Colonic mucosa (tissue), 4 donors: ENCODE measurements around the gene TTLL12. TPM values are rescaled to one million over a fixed set of nuclear protein-coding genes. Genes with fewer than 3 reads are reported as not detected.
"Not testable (repeated sequence)": the region's sequence is repeated elsewhere in the genome, so short reads cannot be mapped to it uniquely, and the experiment has no call there.

ENCODE experiments used
- DNase-seq: peaks from one replicate; pipeline ENCODE4 v3.0.0-alpha.2; 2020
- H3K27ac ChIP-seq: fragments of 200-600 bp; one replicate; pipeline ENCODE4 v1.8.0; 2021
- H3K27me3 ChIP-seq: fragments of 200-600 bp; one replicate; pipeline ENCODE4 v1.8.0; 2021
- H3K36me3 ChIP-seq: fragments of 200-600 bp; one replicate; pipeline ENCODE4 v1.8.0; 2021
- H3K4me1 ChIP-seq: fragments of 200-600 bp; one replicate; pipeline ENCODE4 v1.8.0; 2021; ENCODE audit warnings: mild to moderate bottlenecking
- H3K4me3 ChIP-seq: fragments of 200-600 bp; one replicate; pipeline ENCODE4 v1.8.0; 2021
- H3K9ac ChIP-seq, 2 donors: one replicate each; pipeline ENCODE4 v1.7.0; 2013; ENCODE audit warnings: control low read depth in 2 of 2, low read depth in 2 of 2, low read length in 2 of 2
- H3K9me3 ChIP-seq: fragments of 200-600 bp; one replicate; pipeline ENCODE4 v1.8.0; 2021
- CTCF ChIP-seq: fragments of 200-600 bp; IDR thresholded peaks from one replicate; pipeline ENCODE4 v1.8.0; 2022; ENCODE audit warnings: antibody characterized with exemption, mild to moderate bottlenecking
- intact Hi-C: fragments of 100-400 bp; cut with DNase I; formaldehyde crosslinking; loops from one replicate; pipeline ENCODE4 v1.14.1; 2022
- total RNA-seq, 2 donors: library from RNA; stranded (reverse); fragmentation: NEBNext Ultra II Directional in 1 of 2; extraction: Animal tissue kit (Norgen Biotek cat#: 25700) in 1 of 2; gene quantifications; one replicate each; pipeline ENCODE4 v1.2.1, GENCODE V29; 2021
- donor health status: healthy.
- donor health status: DM: no; HTN: no; CAD: no.
- donor health status: DM: no; HTN: no; CAD: no.

Gene TTLL12
- total RNA-seq, 2 donors from 2014 or later = 89.3 to 147 TPM

- no peak for DNase-seq
- TF ChIP-seq CTCF = no peak
- intact Hi-C loops = no loop called here
- peak overlapping the region; percentile 83 for H3K4me3 ChIP-seq
- H3K4me1 ChIP-seq = peaks cover 5% of the 10 kb centered on the region
- no peaks in the 10 kb centered on the region for H3K36me3 ChIP-seq
- H3K27ac ChIP-seq = peak overlapping the region; percentile 93
- H3K27me3 ChIP-seq = no peaks in the 10 kb centered on the region
- H3K9me3 ChIP-seq = no peaks in the 10 kb centered on the region
- H3K9ac ChIP-seq = peak overlapping the region; percentile 62 to 76
Observed at GRCh38 chr22:43150731-43151206, 36.2 kb downstream of the TTLL12 start.

- DNase-seq = no peak
- no peaks in the 10 kb centered on the region for H3K9me3 ChIP-seq
- no peaks in the 10 kb centered on the region for H3K36me3 ChIP-seq
- H3K27me3 ChIP-seq = no peaks in the 10 kb centered on the region
- no peak overlapping the region for H3K27ac ChIP-seq
- H3K9ac ChIP-seq = peak overlapping the region in 1 of 2 donors; percentile 40
- H3K4me1 ChIP-seq = peaks cover 5% of the 10 kb centered on the region
- intact Hi-C loops = no loop called here
- no peak for TF ChIP-seq CTCF
- no peak overlapping the region for H3K4me3 ChIP-seq
Observed at GRCh38 chr22:43148581-43148980, 38.4 kb downstream of the TTLL12 start.

- no peak for DNase-seq
- Histone ChIP-seq H3K27me3 (no peaks in the 10 kb centered on the region), H3K9me3 (no peaks in the 10 kb centered on the region), H3K27ac (peak overlapping the region; percentile 38), H3K4me1 (peaks cover 5% of the 10 kb centered on the region), H3K36me3 (no peaks in the 10 kb centered on the region), H3K9ac (no peak overlapping the region), H3K4me3 (no peak overlapping the region)
- intact Hi-C loops = no loop called here
- TF ChIP-seq CTCF = no peak
Observed at GRCh38 chr22:43147821-43148220, 39.1 kb downstream of the TTLL12 start.

- H3K9me3 ChIP-seq, H3K9ac ChIP-seq, H3K27ac ChIP-seq, H3K36me3 ChIP-seq, DNase-seq, H3K27me3 ChIP-seq, intact Hi-C loops, H3K4me3 ChIP-seq: not testable (repeated sequence)
- H3K4me1 ChIP-seq = peaks cover 13% of the 10 kb centered on the region
Observed at GRCh38 chr22:43146332-43146731, 40.6 kb downstream of the TTLL12 start.

GRCh38 chr22:43145371-43145770 is 41.6 kb downstream of the TTLL12 start:
- H3K36me3 ChIP-seq, H3K4me3 ChIP-seq, DNase-seq, H3K27ac ChIP-seq, H3K9me3 ChIP-seq, H3K4me1 ChIP-seq, H3K27me3 ChIP-seq, H3K9ac ChIP-seq, intact Hi-C loops: not testable (repeated sequence)

GRCh38 chr22:43144949-43145348 is 42.0 kb downstream of the TTLL12 start:
- Histone ChIP-seq H3K4me3 (no peak overlapping the region), H3K27ac (no peak overlapping the region), H3K36me3 (no peaks in the 10 kb centered on the region), H3K4me1 (peaks cover 8% of the 10 kb centered on the region), H3K9ac (no peak overlapping the region), H3K9me3 (no peaks in the 10 kb centered on the region), H3K27me3 (no peaks in the 10 kb centered on the region)
- DNase-seq = no peak
- TF ChIP-seq CTCF = no peak
- intact Hi-C loops = no loop called here
